Neural crest cell (in vitro differentiated cells): ENCODE data around the gene NELFCD. TPM values are rescaled to one million over a fixed set of nuclear protein-coding genes. Genes with fewer than 3 reads are reported as not detected.

ENCODE experiments used
- DNase-seq: peaks from one replicate; pipeline ENCODE4 v3.0.0; 2021; ENCODE audit warnings: low read depth, mixed read lengths, low spot score
- H3K27ac Mint-ChIP-seq: one replicate; pipeline ENCODE4 v1.8.0; 2021; ENCODE audit warnings: mild to moderate bottlenecking, mixed read lengths; ENCODE audit not compliant: unreplicated experiment
- H3K27me3 Mint-ChIP-seq: 2 replicates; pipeline ENCODE4 v1.8.0; 2021; ENCODE audit warnings: low read depth, mild to moderate bottlenecking, mixed read lengths
- H3K36me3 Mint-ChIP-seq: 2 replicates; pipeline ENCODE4 v1.8.0; 2021; ENCODE audit warnings: low read depth, mild to moderate bottlenecking, mixed read lengths
- H3K4me1 Mint-ChIP-seq: 2 replicates; pipeline ENCODE4 v1.8.0; 2021; ENCODE audit warnings: mixed read lengths
- H3K4me3 Mint-ChIP-seq: one replicate; pipeline ENCODE4 v1.8.0; 2021; ENCODE audit warnings: mild to moderate bottlenecking, mixed read lengths
- H3K9me3 Mint-ChIP-seq: 2 replicates; pipeline ENCODE4 v1.8.0; 2021; ENCODE audit warnings: mixed read lengths
- CTCF ChIP-seq: fragments of 200-600 bp; sonication (generic); conservative IDR thresholded peaks from 2 replicates; pipeline ENCODE4 v1.5.0; 2021; ENCODE audit warnings: antibody characterized with exemption, mild to moderate bottlenecking
- total RNA-seq: library from RNA; stranded (reverse); gene quantifications from 2 replicates; pipeline ENCODE4 v1.2.1, GENCODE V29; 2021

The NELFCD gene
- total RNA-seq, 1 donor from 2014 or later: 117 TPM

- DNase-seq: no peak
- H3K4me3 Mint-ChIP-seq: no peak overlapping the region
- no peak overlapping the region for H3K27ac Mint-ChIP-seq
- TF ChIP-seq CTCF: no peak
- peaks cover 3% of the 10 kb centered on the region for H3K4me1 Mint-ChIP-seq
- H3K27me3 Mint-ChIP-seq: no peaks in the 10 kb centered on the region
- H3K36me3 Mint-ChIP-seq: peaks cover 22% of the 10 kb centered on the region
- H3K9me3 Mint-ChIP-seq: no peaks in the 10 kb centered on the region
These were observed 10.7 kb downstream of the NELFCD start for GRCh38 chr20:58991715-58992114.

GRCh38 chr20:58992911-58993310 is 11.9 kb downstream of the NELFCD start:
- Mint-ChIP-seq H3K36me3 (peaks cover 17% of the 10 kb centered on the region), H3K27me3 (no peaks in the 10 kb centered on the region), H3K9me3 (no peaks in the 10 kb centered on the region), H3K4me1 (no peaks in the 10 kb centered on the region), H3K4me3 (no peak overlapping the region), H3K27ac (no peak overlapping the region)
- no peak for DNase-seq
- no peak for TF ChIP-seq CTCF

GRCh38 chr20:58993332-58994248 is 12.5 kb downstream of the NELFCD start:
- Mint-ChIP-seq H3K27ac (no peak overlapping the region), H3K4me3 (no peak overlapping the region), H3K9me3 (no peaks in the 10 kb centered on the region), H3K27me3 (no peaks in the 10 kb centered on the region), H3K36me3 (peaks cover 15% of the 10 kb centered on the region), H3K4me1 (no peaks in the 10 kb centered on the region)
- DNase-seq: no peak
- TF ChIP-seq CTCF: no peak

GRCh38 chr20:58994390-58995159 is 13.5 kb downstream of the NELFCD start:
- H3K9me3 Mint-ChIP-seq: no peaks in the 10 kb centered on the region
- no peak for TF ChIP-seq CTCF
- no peaks in the 10 kb centered on the region for H3K27me3 Mint-ChIP-seq
- H3K27ac Mint-ChIP-seq: no peak overlapping the region
- DNase-seq: no peak
- no peaks in the 10 kb centered on the region for H3K4me1 Mint-ChIP-seq
- H3K4me3 Mint-ChIP-seq: no peak overlapping the region
- H3K36me3 Mint-ChIP-seq: peaks cover 11% of the 10 kb centered on the region

GRCh38 chr20:58995461-58996225 is 14.6 kb downstream of the NELFCD start:
- Mint-ChIP-seq H3K4me1 (no peaks in the 10 kb centered on the region), H3K4me3 (no peak overlapping the region), H3K27me3 (no peaks in the 10 kb centered on the region), H3K27ac (no peak overlapping the region), H3K36me3 (peaks cover 9% of the 10 kb centered on the region), H3K9me3 (no peaks in the 10 kb centered on the region)
- no peak for TF ChIP-seq CTCF
- DNase-seq: no peak
